GM12892 (cell line): ENCODE results near the gene PDCD1LG2.
A peak's percentile ranks its signal among the peaks of the same experiment; 100 is the strongest.

ENCODE experiments used
- DNase-seq: peaks from one replicate; pipeline ENCODE4 v3.0.0; 2011; ENCODE audit not compliant: insufficient read length
- FAIRE-seq: peaks from 2 replicates; lab custom pipeline; 2011; peaks lifted over from hg19 to GRCh38; lab: Jason Lieb, UNC
- POLR2A ChIP-seq: IDR thresholded peaks from 2 replicates; pipeline ENCODE4 v1.6.1; 2011; ENCODE audit warnings: low read depth, low read length, control low read depth
- POLR2AphosphoS5 ChIP-seq: IDR thresholded peaks from 2 replicates; pipeline ENCODE4 v1.6.1; 2011; ENCODE audit warnings: low read depth, low read length, control low read depth
- TAF1 ChIP-seq: IDR thresholded peaks from 2 replicates; pipeline ENCODE4 v1.6.1; 2011; ENCODE audit warnings: low read depth, mild to moderate bottlenecking, control low read depth, low read length, borderline replicate concordance

Gene PDCD1LG2

GRCh38 chr9:5515261-5515650 is 4.9 kb downstream of the PDCD1LG2 start:
- FAIRE-seq (no peak), DNase-seq (no peak)
- TF ChIP-seq TAF1 (no peak), POLR2AphosphoS5 (no peak), POLR2A (no peak)

GRCh38 chr9:5516453-5517220 is 6.3 kb downstream of the PDCD1LG2 start:
- no peak for TF ChIP-seq TAF1
- no peak for TF ChIP-seq POLR2A
- DNase-seq (no peak), FAIRE-seq (no peak)

- TF ChIP-seq POLR2AphosphoS5 (no peak), POLR2A (no peak), TAF1 (no peak)
- DNase-seq (no peak), FAIRE-seq (peak; percentile 92)
Measured at GRCh38 chr9:5518171-5518936, 8.0 kb downstream of the PDCD1LG2 start.

GRCh38 chr9:5518937-5519319 is 8.6 kb downstream of the PDCD1LG2 start:
- DNase-seq (no peak), FAIRE-seq (no peak)
- TF ChIP-seq POLR2A (no peak), POLR2AphosphoS5 (no peak), TAF1 (no peak)

GRCh38 chr9:5524090-5524489 is 13.8 kb downstream of the PDCD1LG2 start:
- DNase-seq (no peak), FAIRE-seq (peak; percentile 24)
- no peak for TF ChIP-seq TAF1
- no peak for TF ChIP-seq POLR2A
- TF ChIP-seq POLR2AphosphoS5: no peak

- peak; percentile 96 for FAIRE-seq
- DNase-seq: no peak
- TF ChIP-seq TAF1 (no peak), POLR2A (no peak), POLR2AphosphoS5 (no peak)
Measured at GRCh38 chr9:5529683-5530221, 19.4 kb downstream of the PDCD1LG2 start.

- TF ChIP-seq POLR2A (no peak), TAF1 (no peak), POLR2AphosphoS5 (no peak)
- FAIRE-seq (peak; percentile 77), DNase-seq (no peak)
Measured at GRCh38 chr9:5531101-5531882, 21.0 kb downstream of the PDCD1LG2 start.

- FAIRE-seq (peak; percentile 27), DNase-seq (no peak)
- TF ChIP-seq POLR2AphosphoS5: no peak
- TF ChIP-seq POLR2A: no peak
- TF ChIP-seq TAF1: no peak
Measured at GRCh38 chr9:5532306-5532705, 22.0 kb downstream of the PDCD1LG2 start.

- peak; percentile 17 for FAIRE-seq
Measured at GRCh38 chr9:5532790-5533189, 22.5 kb downstream of the PDCD1LG2 start.

GRCh38 chr9:5536684-5537083 is 26.4 kb downstream of the PDCD1LG2 start:
- peak; percentile 82 for FAIRE-seq
- TF ChIP-seq TAF1: no peak
- TF ChIP-seq POLR2AphosphoS5: no peak
- TF ChIP-seq POLR2A: no peak
- no peak for DNase-seq

More at GRCh38 chr9:5532790-5533189, 22.5 kb downstream of the PDCD1LG2 start:
- no peak for DNase-seq
- no peak for TF ChIP-seq POLR2AphosphoS5
- no peak for TF ChIP-seq TAF1
- no peak for TF ChIP-seq POLR2A

- TF ChIP-seq POLR2A (no peak), TAF1 (no peak), POLR2AphosphoS5 (no peak)
- DNase-seq (no peak), FAIRE-seq (no peak)
Measured at GRCh38 chr9:5543875-5544702, 33.8 kb downstream of the PDCD1LG2 start.
